H1 (cell line): ENCODE measurements around the gene UBA6. TPM values are rescaled to one million over a fixed set of nuclear protein-coding genes. Genes with fewer than 3 reads are reported as not detected.

Experiments used
- ASH2L ChIP-seq: fragments of 200-600, 300-600 bp; sonication (generic); IDR thresholded peaks from one replicate; pipeline ENCODE4 v1.7.1; 2017; ENCODE audit warnings: low read length
- CBX5 ChIP-seq: fragments of 300-800, 300-1000 bp; sonication (generic); IDR thresholded peaks from 2 replicates; pipeline ENCODE4 v1.7.1; 2016; ENCODE audit warnings: antibody characterized with exemption, low read length, low read depth
- CREB1 ChIP-seq: IDR thresholded peaks from 2 replicates; pipeline ENCODE4 v1.6.1; 2012; ENCODE audit warnings: inconsistent platforms
- EZH2 ChIP-seq: fragments of 200-600 bp; sonication (generic); IDR thresholded peaks from 2 replicates; pipeline ENCODE4 v1.7.1; 2012; ENCODE audit warnings: low read depth, mild to moderate bottlenecking, moderate library complexity, low read length, inconsistent platforms; ENCODE audit not compliant: severe bottlenecking
- RFX5 ChIP-seq: IDR thresholded peaks from 2 replicates; pipeline ENCODE4 v1.6.1; 2011; ENCODE audit warnings: low read depth, low read length, improper control_type of control experiment, borderline replicate concordance
- polyA plus RNA-seq, 7 experiments: library from polyadenylated mRNA; depleted of rRNA in 3 of 7; stranded (reverse) in 5 of 7; unstranded in 2 of 7; fragments of >200 nt in 5 of 7; fragments of 200-250 nt in 2 of 7; gene quantifications; 1 replicate in 5 of 7; 2 replicates in 1 of 7; 4 replicates in 1 of 7; pipeline versions ENCODE4 v1.2.1 to v1.2.3, GENCODE V29; 2011 to 2013; ENCODE audit warnings: missing spikeins in 2 of 7, mixed read lengths in 2 of 7
- total RNA-seq: library from RNA; stranded (reverse); fragmentation: NEBNext Ultra II Directional; extraction: Animal tissue kit (Norgen Biotek cat#: 25700); gene quantifications from 2 replicates; pipeline ENCODE4 v1.2.1, GENCODE V29; 2021
- TF ChIP-seq, protein P1 (sequence below), 3 experiments: IDR thresholded peaks; 1 replicate in 2 of 3; 2 replicates in 1 of 3; pipeline versions ENCODE4 v1.5.1 to v1.6.1; 2011; ENCODE audit warnings: low read length in 3 of 3, mild to moderate bottlenecking in 3 of 3, inconsistent platforms in 2 of 3, low read depth in 1 of 3, moderate library complexity in 1 of 3; ENCODE audit not compliant: insufficient read depth in 1 of 3; ENCODE audit errors: control extremely low read depth in 1 of 3

Gene UBA6
- total and polyA plus RNA-seq, 2 of the 8 experiments (the other 6 are each of a cell fraction or from before 2014, with no cell fraction given) = 17.4 to 74.3 TPM

DNA sequence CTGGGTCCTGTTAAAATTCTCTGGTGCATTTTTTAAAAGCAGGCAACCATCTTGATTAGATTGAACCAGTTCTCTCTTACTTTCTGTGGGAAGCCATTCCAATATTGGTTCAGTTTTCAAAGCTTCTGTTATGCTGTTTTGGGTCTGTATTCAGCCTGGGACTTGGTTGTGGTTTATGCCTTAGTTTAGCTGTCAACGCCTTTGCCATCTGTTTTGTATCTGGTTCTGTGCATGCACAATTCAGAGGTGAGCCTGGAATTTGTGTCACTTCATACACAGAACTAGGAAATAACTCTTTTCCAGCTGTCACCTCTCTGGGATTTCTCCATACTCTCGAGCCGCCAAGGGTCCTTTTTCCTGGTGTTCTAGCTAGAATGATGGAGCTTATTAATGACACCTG, 96.2 kb downstream of the UBA6 start (continued):
- TF ChIP-seq RFX5 = no peak
- TF ChIP-seq CBX5 = no peak
- no peak for TF ChIP-seq CREB1
- TF ChIP-seq, protein P1, sequence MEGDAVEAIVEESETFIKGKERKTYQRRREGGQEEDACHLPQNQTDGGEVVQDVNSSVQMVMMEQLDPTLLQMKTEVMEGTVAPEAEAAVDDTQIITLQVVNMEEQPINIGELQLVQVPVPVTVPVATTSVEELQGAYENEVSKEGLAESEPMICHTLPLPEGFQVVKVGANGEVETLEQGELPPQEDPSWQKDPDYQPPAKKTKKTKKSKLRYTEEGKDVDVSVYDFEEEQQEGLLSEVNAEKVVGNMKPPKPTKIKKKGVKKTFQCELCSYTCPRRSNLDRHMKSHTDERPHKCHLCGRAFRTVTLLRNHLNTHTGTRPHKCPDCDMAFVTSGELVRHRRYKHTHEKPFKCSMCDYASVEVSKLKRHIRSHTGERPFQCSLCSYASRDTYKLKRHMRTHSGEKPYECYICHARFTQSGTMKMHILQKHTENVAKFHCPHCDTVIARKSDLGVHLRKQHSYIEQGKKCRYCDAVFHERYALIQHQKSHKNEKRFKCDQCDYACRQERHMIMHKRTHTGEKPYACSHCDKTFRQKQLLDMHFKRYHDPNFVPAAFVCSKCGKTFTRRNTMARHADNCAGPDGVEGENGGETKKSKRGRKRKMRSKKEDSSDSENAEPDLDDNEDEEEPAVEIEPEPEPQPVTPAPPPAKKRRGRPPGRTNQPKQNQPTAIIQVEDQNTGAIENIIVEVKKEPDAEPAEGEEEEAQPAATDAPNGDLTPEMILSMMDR (IDR thresholded peaks at IDR 0.05; ENCODE audit: control extremely low read depth in 1 of 3, insufficient read depth in 1 of 3, low read depth in 1 of 3, low read length in 3 of 3) = no peak
- no peak for TF ChIP-seq ASH2L
- TF ChIP-seq EZH2 = no peak
- TF ChIP-seq, all 59 proteins: peak for 0
